GM21390 (cell line): ENCODE measurements around the gene WDR27.
A peak's percentile ranks its signal among the peaks of the same experiment; 100 is the strongest.
"Not testable (repeated sequence)": the region's sequence is repeated elsewhere in the genome, so short reads cannot be mapped to it uniquely, and the experiment has no call there.

Experiments
- ATAC-seq: cut with Tn5 transposase; IDR thresholded peaks from one replicate; pipeline ENCODE4 v1.9.1; 2021; ENCODE audit not compliant: unreplicated experiment

WDR27 gene

DNA sequence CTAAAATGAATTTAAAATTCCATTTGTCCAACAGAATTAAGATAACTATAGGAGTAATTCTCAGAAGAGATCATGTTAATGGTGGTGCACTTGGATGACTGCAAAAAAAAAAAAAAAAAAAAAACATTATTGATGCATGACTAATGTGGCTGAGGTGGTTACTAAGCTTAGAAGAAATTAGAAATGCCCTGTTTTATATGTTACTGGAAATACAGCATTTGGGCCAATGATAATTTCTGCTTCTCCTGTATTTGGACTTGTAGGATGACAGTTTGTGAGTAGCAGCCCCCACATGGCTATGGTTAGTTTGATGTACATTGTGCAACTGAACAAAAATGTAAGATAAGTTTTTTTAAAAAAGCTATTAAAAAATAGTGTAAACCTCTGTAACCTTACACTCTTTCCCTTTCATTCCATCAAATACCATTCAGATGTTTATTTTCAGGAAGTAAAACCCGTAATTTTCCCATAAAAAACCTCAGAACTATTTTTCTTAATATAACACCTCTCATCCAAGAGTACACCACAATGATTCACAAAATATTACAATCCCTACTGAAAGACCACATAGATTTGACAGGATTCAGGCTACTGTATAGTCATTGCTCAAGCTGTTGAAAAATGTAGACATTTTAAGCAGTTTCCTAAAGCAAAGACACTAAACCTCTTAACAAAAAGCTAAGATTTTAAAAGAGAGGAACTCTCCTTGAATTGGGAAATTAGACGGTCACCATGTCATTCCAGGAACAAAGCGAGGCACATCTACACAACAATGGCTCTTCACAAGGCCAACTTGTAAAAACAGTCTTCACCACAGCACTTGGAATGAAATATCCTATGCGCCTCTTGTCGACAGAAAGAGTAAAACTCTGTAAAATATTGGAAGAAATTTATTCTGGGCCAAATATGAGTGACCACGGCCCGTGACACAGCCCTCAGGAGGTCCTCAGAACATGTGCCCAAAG lies 83.0 kb downstream of the WDR27 start:
- no peak for ATAC-seq

DNA sequence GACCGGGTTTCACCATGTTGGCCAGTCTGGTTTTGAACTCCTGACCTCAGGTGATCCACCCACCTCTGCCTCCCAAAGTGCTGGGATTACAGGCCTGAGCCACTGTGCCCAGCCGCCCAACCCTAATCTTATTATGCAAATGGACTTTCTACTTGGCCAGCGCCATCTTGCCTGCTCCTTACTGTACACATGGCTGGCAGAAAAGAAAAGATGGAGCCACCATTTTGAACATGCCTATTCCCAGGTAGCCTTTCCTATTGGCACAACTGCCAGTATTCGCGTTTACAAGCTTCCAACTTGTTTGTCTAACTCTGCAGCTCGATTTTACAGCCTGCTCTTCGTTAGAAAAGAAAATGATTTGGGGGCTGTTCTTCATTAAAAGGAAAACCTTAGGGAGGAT lies 84.3 kb downstream of the WDR27 start:
- ATAC-seq, result no peak

DNA sequence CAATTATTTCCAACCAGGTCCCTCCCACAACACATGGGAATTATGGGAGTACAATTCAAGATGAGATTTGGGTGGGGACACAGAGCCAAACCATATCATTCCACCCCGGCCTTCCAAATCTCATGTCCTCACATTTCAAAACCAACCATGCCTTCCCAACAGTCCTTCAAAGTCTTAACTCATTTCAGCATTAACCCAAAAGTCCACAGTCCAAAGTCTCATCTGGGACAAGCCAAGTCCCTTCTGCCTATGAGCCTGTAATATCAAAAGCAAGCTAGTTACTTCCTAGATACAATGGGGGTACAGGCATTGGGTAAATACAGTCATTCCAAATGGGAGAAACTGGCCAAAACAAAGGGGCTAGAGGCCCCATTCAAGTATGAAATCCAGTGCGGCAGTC lies 93.2 kb downstream of the WDR27 start:
- not testable (repeated sequence) for ATAC-seq

DNA sequence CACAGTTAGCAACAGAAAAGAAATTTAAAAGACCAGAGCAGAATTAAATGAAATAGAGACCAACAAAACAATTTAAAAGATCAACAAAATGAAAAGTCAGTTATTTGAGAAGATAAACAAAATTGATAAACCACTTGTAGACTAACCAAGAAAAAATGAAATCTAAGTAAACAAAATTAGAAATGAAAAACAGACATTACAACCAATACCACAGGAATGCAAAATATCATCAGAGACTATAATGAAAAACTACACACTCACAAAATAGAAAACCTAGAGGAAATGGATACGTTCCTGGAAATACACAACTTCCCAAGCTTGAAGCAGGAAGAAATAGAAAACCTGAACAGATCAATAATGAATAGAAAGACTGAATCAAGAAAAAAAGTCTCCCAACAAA lies 97.8 kb downstream of the WDR27 start:
- ATAC-seq, result no peak

DNA sequence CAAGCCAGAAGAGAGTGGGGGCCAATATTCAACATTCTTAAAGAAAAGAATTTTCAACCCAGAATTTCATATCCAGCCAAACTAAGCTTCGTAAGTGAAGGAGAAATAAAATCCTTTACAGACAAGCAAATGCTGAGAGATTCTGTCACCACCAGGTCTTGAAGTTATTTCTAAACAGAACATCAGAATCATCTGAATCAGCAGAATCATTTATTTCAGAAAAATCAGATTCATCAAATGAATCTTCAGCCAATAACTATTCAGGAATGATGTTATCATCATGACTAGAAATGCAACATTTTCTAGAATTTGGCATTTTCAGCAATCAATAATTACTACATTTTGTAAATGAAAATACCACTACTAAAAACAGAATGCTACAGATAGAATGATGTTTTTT lies 100.7 kb downstream of the WDR27 start:
- not testable (repeated sequence) for ATAC-seq

DNA sequence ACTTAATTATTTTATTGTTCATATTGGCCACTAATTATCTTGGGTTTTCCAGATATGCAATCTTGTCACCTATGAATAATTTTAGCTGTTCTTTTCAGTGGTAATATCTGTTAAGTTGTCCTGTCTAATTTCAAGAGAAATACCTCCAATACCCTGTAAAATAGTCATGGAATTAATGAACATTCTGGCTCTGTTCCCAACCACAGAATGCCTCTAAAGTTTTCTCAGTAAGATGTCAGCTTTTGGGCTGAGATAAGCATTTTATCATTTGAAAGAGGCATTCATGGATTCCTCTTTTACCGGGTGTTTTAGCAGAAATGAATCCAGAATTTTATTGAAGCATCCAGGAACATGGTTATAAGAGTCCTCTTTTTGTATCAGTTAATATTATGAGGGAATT lies 109.3 kb downstream of the WDR27 start:
- no peak for ATAC-seq

DNA sequence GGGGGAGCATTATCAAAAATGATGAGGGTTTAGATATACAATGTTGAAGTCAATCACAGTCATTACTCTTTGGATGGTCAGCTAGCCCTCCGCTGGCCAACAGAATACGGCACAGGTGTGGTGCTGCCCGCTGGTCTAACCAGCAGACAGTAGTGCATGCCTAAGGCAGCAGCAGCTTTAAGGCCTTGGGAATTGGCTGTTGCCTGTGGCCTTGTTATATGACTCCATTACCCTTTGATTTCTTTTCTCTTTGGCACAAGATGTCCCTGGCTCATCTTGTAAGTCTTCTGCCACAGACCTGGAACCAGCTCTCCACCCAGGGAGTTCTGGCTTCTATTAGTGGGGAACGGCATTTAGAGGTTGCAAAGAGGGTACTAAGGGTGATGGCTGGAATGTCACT lies 110.2 kb downstream of the WDR27 start:
- ATAC-seq, result no peak

DNA sequence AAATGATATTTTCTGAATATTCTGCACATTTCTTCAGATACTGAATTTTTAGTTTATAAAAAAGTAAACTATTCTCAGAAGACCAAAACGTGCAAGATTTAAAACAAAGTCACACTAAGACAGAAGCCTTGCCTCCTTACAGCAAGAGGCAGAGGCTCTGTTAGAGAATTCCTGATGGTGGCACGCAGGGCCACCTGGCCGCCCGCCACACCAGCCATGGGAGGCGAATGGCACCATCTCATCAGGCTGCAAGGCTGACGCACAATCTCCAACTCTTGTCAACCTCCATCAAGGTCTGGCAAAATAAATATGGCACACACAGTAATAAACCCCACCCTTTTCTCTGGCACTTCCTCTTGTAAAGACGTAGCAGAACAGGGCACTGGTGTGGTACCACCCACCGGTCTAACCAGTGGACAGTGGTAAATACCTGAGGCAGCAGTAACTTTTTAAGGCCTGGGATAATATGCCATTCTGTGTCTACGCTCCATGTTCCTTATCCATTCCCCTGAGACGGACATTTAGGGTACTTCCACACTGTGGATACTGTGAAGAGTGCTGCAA lies 111.4 kb downstream of the WDR27 start:
- ATAC-seq, result no peak

DNA sequence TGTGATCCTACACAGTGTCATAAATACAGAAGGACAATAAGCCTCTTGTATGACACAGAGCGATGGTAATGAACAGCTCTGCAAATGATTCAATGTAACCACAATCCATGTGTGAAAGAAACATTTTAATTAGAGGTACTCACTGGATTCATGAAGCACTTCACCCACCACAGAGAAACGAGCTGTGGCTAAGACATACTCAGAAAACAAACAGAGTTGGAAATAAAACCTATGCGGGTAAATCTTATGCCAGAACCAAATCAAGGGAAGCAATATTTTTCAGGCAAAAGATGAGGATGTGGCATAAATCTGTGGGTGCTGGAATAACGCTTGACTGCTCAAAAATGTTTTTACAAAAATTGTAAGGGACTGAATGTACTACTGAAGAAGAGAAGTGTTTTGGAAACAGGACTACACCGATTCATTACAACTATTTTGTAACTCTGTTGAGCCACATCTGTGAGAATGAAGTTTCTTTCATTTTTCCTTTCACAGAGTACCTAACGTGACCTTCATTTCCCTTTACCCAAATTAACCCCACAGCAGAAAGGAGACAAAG lies 112.1 kb downstream of the WDR27 start:
- ATAC-seq, result peak; percentile 82

DNA sequence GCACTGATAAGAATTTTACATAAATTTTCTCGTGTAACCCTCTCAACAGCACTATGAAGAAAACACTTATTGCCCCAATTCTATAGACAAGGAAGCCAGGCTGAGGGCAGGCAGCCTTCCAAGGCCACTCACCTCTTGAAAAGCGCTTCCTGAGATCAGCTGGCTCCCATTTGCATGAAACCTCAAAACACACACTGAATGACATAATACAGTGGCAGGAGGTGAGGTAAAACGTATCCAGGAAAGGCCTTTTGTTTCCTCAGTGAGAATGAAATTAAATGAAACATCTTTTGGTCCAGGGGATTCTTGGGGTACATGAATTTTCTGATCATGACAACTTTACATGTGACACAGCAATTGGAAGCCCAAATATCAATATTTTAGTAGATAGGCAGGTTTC lies 112.5 kb downstream of the WDR27 start:
- ATAC-seq, result peak; percentile 78

DNA sequence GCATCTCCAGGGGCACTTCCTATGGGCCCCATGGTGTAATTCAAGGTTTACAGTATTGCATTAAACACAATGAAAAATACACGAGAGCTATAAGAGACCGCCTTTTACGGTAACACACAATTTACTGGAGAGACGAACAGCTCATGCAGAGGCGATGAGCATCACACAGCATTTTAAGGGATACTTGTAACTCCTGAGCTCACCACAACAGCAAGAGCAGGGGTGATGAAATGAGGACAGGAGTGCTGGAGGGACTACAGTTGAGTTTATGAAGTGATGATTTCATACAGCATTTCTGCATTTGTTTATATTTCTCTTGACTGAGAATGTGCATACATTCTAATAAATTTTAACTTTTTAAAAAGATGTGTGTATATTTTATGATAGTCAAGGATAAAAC lies 113.9 kb downstream of the WDR27 start:
- no peak for ATAC-seq

DNA sequence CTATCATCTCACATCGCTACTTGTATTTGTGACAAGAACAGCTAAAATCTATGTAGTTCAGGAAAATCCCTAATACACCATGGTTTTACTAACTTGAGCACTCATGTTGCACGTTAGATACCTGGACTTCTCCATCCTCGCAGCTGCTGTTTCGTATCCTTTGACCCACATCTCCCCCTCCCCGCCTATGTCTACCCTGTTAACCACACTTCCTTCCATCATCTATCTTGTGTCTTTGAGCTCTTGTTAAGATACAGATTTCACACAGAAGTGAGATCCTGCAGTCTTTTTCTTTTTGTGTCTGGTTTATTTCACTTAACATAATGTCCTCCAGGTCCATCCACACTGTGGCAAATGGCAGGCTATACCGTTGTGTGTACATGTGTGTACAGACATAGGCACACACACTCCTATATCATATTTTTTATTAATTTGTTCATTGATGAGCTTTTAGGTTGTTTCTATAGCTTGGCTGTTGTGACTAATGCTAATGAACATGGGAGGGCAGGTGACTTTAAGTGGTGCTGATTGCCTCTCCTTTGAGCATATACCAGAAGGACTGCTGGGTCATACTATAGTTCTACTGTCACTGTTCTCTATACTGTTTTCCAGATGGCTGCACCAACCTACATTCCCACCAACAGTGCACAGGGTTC lies 117.8 kb downstream of the WDR27 start:
- ATAC-seq, result peak; percentile 55

DNA sequence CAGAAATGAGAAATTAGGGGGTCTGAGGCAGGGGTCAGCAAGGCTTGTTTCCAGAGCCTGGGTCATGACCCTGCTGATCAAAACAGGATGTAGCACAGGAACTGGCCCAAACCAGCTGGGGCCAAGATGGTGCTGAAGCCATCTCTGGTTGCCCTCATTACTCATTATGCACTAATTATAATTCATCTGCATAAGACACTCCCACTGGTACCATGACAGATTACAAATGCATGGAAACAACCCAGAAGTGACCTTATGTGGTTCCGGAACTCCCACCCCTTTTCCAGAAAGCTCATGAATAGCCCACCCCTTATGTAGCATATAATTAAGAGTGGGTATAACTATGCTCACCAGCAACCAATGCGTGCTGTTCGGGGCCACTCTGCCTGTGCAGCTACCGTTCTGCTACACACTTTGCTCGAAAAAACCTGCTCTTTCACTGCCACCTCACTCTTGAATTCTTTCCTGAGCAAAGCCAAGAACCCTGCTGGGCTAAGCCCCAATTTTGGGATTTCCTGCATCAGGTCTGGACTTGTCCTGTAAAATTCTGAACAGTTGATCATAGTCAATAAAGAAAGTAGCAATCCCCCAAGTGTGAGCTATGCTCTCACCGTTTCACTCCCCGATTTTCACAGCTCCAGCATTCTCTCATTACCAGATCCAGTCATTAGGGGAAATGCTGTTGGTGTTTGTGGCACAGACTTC lies 122.3 kb downstream of the WDR27 start:
- ATAC-seq, result no peak

DNA sequence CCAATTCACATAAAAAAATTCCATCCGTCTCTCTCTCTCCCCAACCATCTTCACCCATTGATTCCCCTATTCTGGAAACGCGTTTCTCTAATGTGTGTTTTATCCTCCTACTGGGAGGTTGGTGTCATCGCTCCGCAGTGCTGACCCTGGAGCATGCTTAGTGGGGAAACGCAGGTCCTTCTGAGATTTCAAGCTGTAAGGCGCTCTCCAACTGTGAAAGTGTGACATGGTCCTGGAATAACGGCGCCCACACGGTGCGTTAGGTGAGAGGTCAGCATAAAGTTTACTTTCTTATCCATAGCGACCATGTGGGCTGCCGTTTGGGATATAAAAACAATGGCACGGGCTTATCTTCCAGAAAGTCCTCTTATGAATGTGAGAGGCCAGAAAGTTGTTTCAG lies 123.9 kb downstream of the WDR27 start:
- no peak for ATAC-seq

DNA sequence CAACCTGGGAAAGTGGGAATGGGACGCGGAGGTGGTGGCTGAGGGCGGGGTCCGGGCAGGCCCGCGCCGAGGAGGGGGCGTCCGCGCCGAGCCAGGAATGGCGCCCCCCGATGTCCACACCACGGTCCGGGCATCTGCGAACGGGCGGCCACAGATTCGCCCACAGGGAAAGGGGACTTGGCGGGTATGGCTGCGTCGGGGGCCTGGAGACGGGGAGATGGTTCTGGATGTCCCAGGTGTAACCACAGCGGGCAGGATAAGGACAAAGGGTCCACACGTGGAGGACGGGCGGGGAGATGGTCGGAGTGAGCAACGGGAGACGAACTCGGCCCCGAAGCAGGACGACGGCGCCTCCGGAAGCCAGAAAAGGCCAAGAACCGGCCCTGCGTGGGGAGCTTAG lies 124.6 kb downstream of the WDR27 start:
- ATAC-seq, result no peak

DNA sequence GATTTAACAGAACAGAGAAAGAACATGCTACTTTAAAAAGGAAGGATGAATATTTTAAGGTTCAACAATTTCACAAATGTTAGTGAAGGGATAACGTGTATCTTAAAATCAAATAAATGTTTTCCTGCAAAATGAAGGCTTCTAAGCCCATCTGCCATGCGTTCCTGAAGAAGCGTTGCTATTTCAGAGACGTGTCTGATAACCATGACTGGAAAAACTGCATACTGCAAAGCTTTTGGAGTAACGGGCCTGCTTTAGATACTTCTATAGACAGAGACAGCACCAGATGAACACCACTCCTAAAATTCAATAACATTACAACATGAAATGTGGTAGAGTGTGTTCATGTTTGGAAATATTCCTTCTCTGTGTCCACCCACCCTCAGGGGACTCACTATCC lies 126.0 kb downstream of the WDR27 start:
- no peak for ATAC-seq

DNA sequence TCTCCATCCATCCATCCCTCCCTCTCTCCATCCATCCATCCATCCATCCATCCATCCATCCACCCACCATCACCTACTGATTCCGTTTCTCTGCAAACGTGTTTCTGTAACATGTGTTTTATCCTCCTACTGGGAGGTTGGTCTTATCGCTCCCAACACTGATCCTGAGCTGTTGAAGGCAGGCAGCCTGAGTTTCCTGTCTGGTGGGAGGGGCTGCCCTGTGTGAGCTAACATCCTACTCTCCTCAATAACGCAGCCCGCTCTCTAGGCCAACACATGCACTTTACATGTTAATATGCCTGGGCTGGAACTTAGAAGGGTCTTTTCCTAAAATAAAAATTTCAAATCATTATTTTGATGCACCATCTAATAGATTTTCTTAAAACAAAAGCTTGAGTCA lies 126.5 kb downstream of the WDR27 start:
- no peak for ATAC-seq

DNA sequence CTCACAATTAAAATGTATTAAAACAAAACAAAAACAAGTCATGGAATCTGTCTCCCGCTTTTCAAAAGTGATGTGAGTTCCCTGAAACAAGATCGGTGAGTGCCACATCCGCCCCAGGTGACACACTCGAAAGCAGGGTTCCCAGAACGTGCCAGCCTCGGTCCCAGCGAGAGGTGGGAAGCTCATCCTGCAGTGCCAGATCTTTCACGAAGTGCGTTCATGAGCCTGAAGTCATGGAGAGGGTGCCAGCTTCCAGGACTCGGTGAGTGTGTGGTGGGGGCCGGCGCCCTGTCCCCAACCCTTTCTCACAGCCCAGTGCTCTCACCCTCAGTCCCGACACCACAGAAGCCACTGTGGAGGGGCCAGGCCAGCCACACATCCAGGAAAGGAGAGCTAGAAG lies 127.4 kb downstream of the WDR27 start:
- ATAC-seq, result no peak

DNA sequence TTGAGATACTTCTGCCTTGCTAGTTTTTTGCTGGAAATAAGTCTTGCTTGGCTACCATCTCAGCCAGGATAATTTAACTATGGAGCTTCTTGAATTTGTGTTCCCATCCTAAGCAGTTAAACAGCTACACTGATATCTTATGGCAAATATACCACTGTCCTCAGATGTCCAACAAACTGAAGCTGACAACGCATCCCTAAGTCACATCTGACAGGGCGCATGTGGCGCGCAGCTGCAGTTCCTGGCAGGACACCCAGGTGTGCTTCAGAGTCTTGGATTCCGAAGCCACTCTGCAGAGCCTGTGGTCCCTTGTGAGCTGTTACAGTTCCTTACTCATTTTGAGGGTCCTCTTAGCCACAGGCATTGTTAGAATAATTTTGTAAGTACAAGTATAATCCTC lies 127.9 kb downstream of the WDR27 start:
- ATAC-seq, result no peak

DNA sequence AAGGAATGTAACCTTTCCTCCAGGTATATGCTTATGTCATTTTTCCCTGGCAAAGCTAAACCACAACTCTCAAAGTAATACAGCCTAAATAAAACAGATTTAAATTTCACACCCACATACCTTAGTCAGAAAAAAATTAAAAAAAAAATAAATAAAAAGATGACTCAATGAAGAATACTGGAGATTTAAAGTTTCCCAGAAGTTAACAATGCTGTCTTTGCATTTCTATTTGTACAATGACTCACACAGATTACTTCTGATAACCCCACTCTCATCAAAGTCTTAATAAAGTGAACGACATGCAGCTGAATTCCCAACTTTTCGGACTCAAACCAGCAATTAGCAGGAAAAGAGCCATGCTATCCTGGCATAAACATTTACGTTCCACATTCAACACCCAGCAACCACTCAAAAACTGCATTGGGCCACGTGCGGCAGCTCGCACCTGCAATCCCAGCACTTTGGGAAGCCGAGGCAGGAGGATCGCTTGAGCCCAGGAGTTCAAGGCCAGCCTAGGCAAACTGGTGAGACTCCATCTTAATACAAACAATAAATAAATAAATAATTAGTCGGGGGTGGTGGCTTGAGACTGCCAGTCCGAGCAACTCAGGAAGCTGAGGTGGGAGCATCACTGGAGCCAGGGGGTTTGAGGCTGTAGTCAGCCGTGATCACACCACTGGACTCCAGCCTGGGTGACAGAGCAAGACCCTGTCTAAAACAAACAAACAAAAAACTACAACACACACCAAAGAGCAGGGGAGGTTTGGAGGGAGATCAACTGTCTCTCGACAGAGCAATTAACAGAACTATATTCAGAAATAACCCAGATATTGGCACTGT lies 130.5 kb downstream of the WDR27 start:
- ATAC-seq, result no peak
